ENCODE data around the gene CHN1.

Gene CHN1

GRCh38 chr2:175008009-175008408 is 2.8 kb upstream of the CHN1 start:
- DNase-seq (ENCODE audit: low spot score), result no peak
- ChIA-PET CTCF (no interaction called here), POLR2A (ENCODE audit: low non-redundant PET) (no interaction called here)
- no peak for TF ChIP-seq CTCF (conservative IDR thresholded peaks at IDR 0.05; ENCODE audit: low read depth)
- H3K27ac ChIP-seq, result no peak overlapping the region

- ChIA-PET POLR2A (ENCODE audit: low non-redundant PET) (no interaction called here), CTCF (interaction anchor here (0.6 kb wide), 1 partner anchor 127 kb away, joined by 4 read pairs; no protein-coding TSS in a partner anchor)
- TF ChIP-seq CTCF (conservative IDR thresholded peaks at IDR 0.05; ENCODE audit: low read depth), result no peak
- DNase-seq (ENCODE audit: low spot score), result no peak
- no peak overlapping the region for H3K27ac ChIP-seq
These were observed 2.3 kb upstream of the CHN1 start for GRCh38 chr2:175007510-175007909.

- CTCF ChIA-PET, result interaction anchor here (0.6 kb wide), 1 partner anchor 173 kb away, joined by 3 read pairs; no protein-coding TSS in a partner anchor
- DNase-seq (ENCODE audit: low spot score), result no peak
- POLR2A ChIA-PET (ENCODE audit: low non-redundant PET), result no interaction called here
- no peak for TF ChIP-seq CTCF (conservative IDR thresholded peaks at IDR 0.05; ENCODE audit: low read depth)
- no peak overlapping the region for H3K27ac ChIP-seq
These were observed 1.1 kb upstream of the CHN1 start for GRCh38 chr2:175006281-175006680.

DNA sequence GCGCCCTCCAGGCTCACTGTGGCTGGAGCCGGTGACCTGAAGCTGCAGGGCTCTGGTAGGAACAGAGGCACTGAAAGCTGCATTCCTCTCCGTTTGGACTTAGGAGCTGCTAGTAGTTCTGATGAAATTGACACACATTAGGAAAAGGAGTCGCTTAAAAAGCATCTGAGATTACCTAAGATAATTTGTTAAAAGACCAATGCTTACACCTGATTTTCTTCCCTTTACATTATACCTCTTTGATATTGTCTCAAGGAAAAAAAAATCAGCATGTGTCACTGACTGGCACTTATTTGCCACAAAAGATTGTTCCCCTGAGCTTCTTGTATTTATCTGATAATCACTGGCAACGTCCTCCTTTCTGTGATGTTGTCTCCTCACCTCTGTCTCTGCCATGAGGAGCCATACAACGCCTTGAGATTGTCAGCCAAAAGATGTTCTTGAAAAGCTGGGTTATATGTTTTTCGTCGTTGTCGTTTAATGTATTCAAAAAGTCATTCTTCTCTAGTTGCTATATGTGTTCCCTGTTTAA is 618 bp upstream of the CHN1 start:
- POLR2A ChIA-PET (ENCODE audit: low non-redundant PET), result no interaction called here
- TF ChIP-seq CTCF (conservative IDR thresholded peaks at IDR 0.05; ENCODE audit: low read depth), result no peak
- peak overlapping the region; percentile 55 for H3K27ac ChIP-seq
- no peak for DNase-seq (ENCODE audit: low spot score)
- CTCF ChIA-PET, result interaction anchor here (0.6 to 0.7 kb wide), 2 partner anchors 173 to 232 kb away, joined by 3 to 5 read pairs; no protein-coding TSS in a partner anchor

DNA sequence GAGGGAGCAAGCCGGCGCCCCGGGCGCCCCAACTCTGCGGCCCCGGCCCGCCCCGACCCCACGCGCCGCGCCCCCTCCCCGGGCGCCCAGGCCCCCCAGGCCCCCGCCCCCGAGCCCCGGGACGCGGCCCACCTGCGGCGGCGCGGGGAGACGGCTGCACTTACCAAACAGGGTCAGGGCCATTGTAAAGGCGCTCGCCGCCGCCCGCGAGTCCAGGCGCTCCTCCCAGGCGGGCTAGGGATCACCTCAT is 526 bp downstream of the CHN1 start:
- peak; percentile 26 for DNase-seq (ENCODE audit: low spot score)
- POLR2A ChIA-PET (ENCODE audit: low non-redundant PET), result no interaction called here
- peak overlapping the region; percentile 55 for H3K27ac ChIP-seq
- no peak for TF ChIP-seq CTCF (conservative IDR thresholded peaks at IDR 0.05; ENCODE audit: low read depth)
- CTCF ChIA-PET, result no interaction called here

- POLR2A ChIA-PET (ENCODE audit: low non-redundant PET), result no interaction called here
- DNase-seq (ENCODE audit: low spot score), result no peak
- peak overlapping the region; percentile 55; the same call in 1 of the 2 replicates for H3K27ac ChIP-seq
- CTCF ChIA-PET, result no interaction called here
- TF ChIP-seq CTCF (conservative IDR thresholded peaks at IDR 0.05; ENCODE audit: low read depth), result no peak
These were observed 1.1 kb downstream of the CHN1 start for GRCh38 chr2:175003875-175004729.

Measured in RWPE1 (cell line).